HCT116 (cell line): ENCODE data around the gene FBXO34. TPM values are rescaled to one million over a fixed set of nuclear protein-coding genes. Genes with fewer than 3 reads are reported as not detected.

Experiments
- ATAC-seq: fragments of 200-7000 bp; cut with Tn5 transposase; 2 replicates; pipeline ENCODE4 v1.9.1; 2020; ENCODE audit warnings: mild to moderate bottlenecking, moderate library complexity
- BruUV-seq: library from RNA; stranded (reverse); fragments of 400-500 nt; replicated peaks from 2 replicates; lab custom pipeline; 2021; lab: Mats Ljungman, UMichigan
- CTCF ChIA-PET: fragments of 300-600 bp; sonication (Branson Sonifier 250); formaldehyde crosslinking; loops from one replicate; lab custom pipeline; 2021; ENCODE audit warnings: antibody characterized with exemption; lab: Charles Lee
- POLR2A ChIA-PET: fragments of 300-600, 350-600 bp; sonication (Branson Sonifier 250); formaldehyde crosslinking; loops from one replicate; lab custom pipeline; 2021; ENCODE audit warnings: antibody characterized with exemption; lab: Charles Lee
- RAD21 ChIA-PET, 2 experiments: fragments of 300-600 bp; sonication (Branson Sonifier 250); formaldehyde crosslinking; loops; one replicate each; lab custom pipeline; 2023; ENCODE audit warnings: low total read pairs in 2 of 2; ENCODE audit not compliant: uncharacterized antibody in 2 of 2, unreplicated experiment in 2 of 2, low non-redundant PET in 1 of 2; lab: Charles Lee
- DNase-seq: peaks from one replicate; pipeline ENCODE4 v3.0.0-alpha.2; 2010; ENCODE audit warnings: low read depth, low spot score
- H2AFZ ChIP-seq: fragments of 200-600 bp; shearing (Covaris generic), sonication (generic); 2 replicates; pipeline ENCODE4 v1.6.1; 2017; ENCODE audit warnings: low read depth, mixed run types, mixed read lengths, antibody characterized with exemption, low read length; ENCODE audit not compliant: poor library complexity, severe bottlenecking
- H3K27ac ChIP-seq: 2 replicates; pipeline ENCODE4 v1.5.1; 2012; ENCODE audit warnings: low read depth, low read length
- H3K27me3 ChIP-seq: fragments of 200-600 bp; sonication (generic); 2 replicates; pipeline ENCODE4 v1.6.1; 2016; ENCODE audit warnings: mixed run types, low read length, mixed read lengths; ENCODE audit not compliant: insufficient read depth
- H3K36me3 ChIP-seq, 2 experiments: fragments of 200-500 bp in 1 of 2; fragments of 200-600 bp in 1 of 2; sonication (Bioruptor generic) in 1 of 2; sonication (generic) in 1 of 2; 2 replicates each; pipeline versions ENCODE4 v1.5.1 to v1.6.1; 2014 to 2016; ENCODE audit warnings: low read length in 2 of 2, inconsistent platforms in 1 of 2, mixed read lengths in 1 of 2, mixed run types in 1 of 2; ENCODE audit not compliant: insufficient read depth in 2 of 2, control insufficient read depth in 1 of 2
- H3K4me1 ChIP-seq, 2 experiments: fragments of 200-600 bp in 1 of 2; sonication (generic) in 1 of 2; 2 replicates each; pipeline versions ENCODE4 v1.5.1 to v1.6.1; 2012 to 2017; ENCODE audit warnings: low read length in 2 of 2, inconsistent platforms in 1 of 2, mild to moderate bottlenecking in 1 of 2, mixed read lengths in 1 of 2, mixed run types in 1 of 2, moderate library complexity in 1 of 2; ENCODE audit not compliant: insufficient read depth in 2 of 2, control insufficient read depth in 1 of 2
- H3K4me2 ChIP-seq: fragments of 200-600 bp; sonication (generic); 2 replicates; pipeline ENCODE4 v1.6.1; 2017; ENCODE audit warnings: mixed run types, low read length, mixed read lengths
- H3K4me3 ChIP-seq, 2 experiments: fragments of 200-600 bp in 1 of 2; sonication (generic) in 1 of 2; replicated peaks in 1 of 2; 2 replicates each; pipeline ENCODE4 v1.5.1; 2011 to 2016; ENCODE audit warnings: low read length in 2 of 2, control low read depth in 1 of 2, low read depth in 1 of 2, mild to moderate bottlenecking in 1 of 2, mixed read lengths in 1 of 2, mixed run types in 1 of 2
- H3K79me2 ChIP-seq: fragments of 200-600 bp; sonication (generic); 2 replicates; pipeline ENCODE4 v1.6.1; 2017; ENCODE audit warnings: mild to moderate bottlenecking, mixed run types, low read length, moderate library complexity, mixed read lengths; ENCODE audit not compliant: insufficient read depth
- H3K9ac ChIP-seq: fragments of 200-600 bp; sonication (generic); 2 replicates; pipeline ENCODE4 v1.6.1; 2016; ENCODE audit warnings: low read length, mixed read lengths
- H3K9me2 ChIP-seq: fragments of 200-600 bp; sonication (generic), shearing (Covaris generic); 2 replicates; pipeline ENCODE4 v1.6.1; 2017; ENCODE audit warnings: mixed run types, mild to moderate bottlenecking, moderate library complexity; ENCODE audit not compliant: insufficient read depth
- H3K9me3 ChIP-seq, 2 experiments: fragments of 200-500 bp in 1 of 2; fragments of 200-600 bp in 1 of 2; sonication (Bioruptor generic) in 1 of 2; sonication (generic) in 1 of 2; 2 replicates each; pipeline ENCODE4 v1.6.1; 2014 to 2017; ENCODE audit warnings: low read length in 2 of 2, mixed read lengths in 2 of 2, inconsistent platforms in 1 of 2, low read depth in 1 of 2, mild to moderate bottlenecking in 1 of 2, mixed run types in 1 of 2, moderate library complexity in 1 of 2; ENCODE audit not compliant: control insufficient read depth in 1 of 2, insufficient read depth in 1 of 2
- H4K20me1 ChIP-seq: fragments of 200-600 bp; sonication (generic), shearing (Covaris generic); 2 replicates; pipeline ENCODE4 v1.6.1; 2017; ENCODE audit warnings: mixed run types, mild to moderate bottlenecking, moderate library complexity; ENCODE audit not compliant: insufficient read depth
- ATF3 ChIP-seq: IDR thresholded peaks from 2 replicates; pipeline ENCODE4 v1.6.1; 2012
- CBX3 ChIP-seq: IDR thresholded peaks from 2 replicates; pipeline ENCODE4 v1.6.1; 2012; ENCODE audit warnings: low read depth
- CEBPB ChIP-seq: IDR thresholded peaks from 2 replicates; pipeline ENCODE4 v1.6.1; 2012; ENCODE audit warnings: low read depth
- EGR1 ChIP-seq: IDR thresholded peaks from 2 replicates; pipeline ENCODE4 v1.6.1; 2012; ENCODE audit warnings: low read depth
- ELF1 ChIP-seq: IDR thresholded peaks from 2 replicates; pipeline ENCODE4 v1.6.1; 2012; ENCODE audit warnings: low read depth, borderline replicate concordance
- EZH2 ChIP-seq: fragments of 200-600 bp; sonication (generic); IDR thresholded peaks from 2 replicates; pipeline ENCODE4 v1.6.1; 2017; ENCODE audit warnings: antibody characterized with exemption, mixed run types
- EZH2phosphoT487 ChIP-seq: fragments of 200-600 bp; IDR thresholded peaks from 2 replicates; pipeline ENCODE4 v1.6.1; 2018; ENCODE audit warnings: antibody characterized with exemption, borderline replicate concordance
- FOSL1 ChIP-seq: IDR thresholded peaks from 2 replicates; pipeline ENCODE4 v1.6.1; 2012; ENCODE audit warnings: low read depth
- JUND ChIP-seq: IDR thresholded peaks from 2 replicates; pipeline ENCODE4 v1.6.1; 2012
- MAX ChIP-seq: IDR thresholded peaks from 2 replicates; pipeline ENCODE4 v1.6.1; 2012
- POLR2A ChIP-seq: IDR thresholded peaks from 2 replicates; pipeline ENCODE4 v1.7.0; 2011; ENCODE audit warnings: borderline replicate concordance; ENCODE audit not compliant: insufficient read depth, insufficient read length; ENCODE audit errors: extremely low read depth
- POLR2AphosphoS5 ChIP-seq: IDR thresholded peaks from 2 replicates; pipeline ENCODE4 v1.6.1; 2011; ENCODE audit warnings: mild to moderate bottlenecking, low read depth, low read length, moderate library complexity
- RAD21 ChIP-seq: IDR thresholded peaks from 2 replicates; pipeline ENCODE4 v1.6.1; 2012; ENCODE audit warnings: low read depth, mild to moderate bottlenecking
- REST ChIP-seq: IDR thresholded peaks from 2 replicates; pipeline ENCODE4 v1.6.1; 2012; ENCODE audit warnings: low read depth
- SIN3A ChIP-seq: IDR thresholded peaks from 2 replicates; pipeline ENCODE4 v1.6.1; 2012; ENCODE audit warnings: low read depth
- SP1 ChIP-seq: IDR thresholded peaks from 2 replicates; pipeline ENCODE4 v1.6.1; 2012; ENCODE audit warnings: low read depth
- SRF ChIP-seq: IDR thresholded peaks from 2 replicates; pipeline ENCODE4 v1.6.1; 2012; ENCODE audit warnings: low read depth
- TCF7L2 ChIP-seq: IDR thresholded peaks from 2 replicates; pipeline ENCODE4 v1.7.0; 2011; ENCODE audit warnings: borderline replicate concordance, inconsistent platforms; ENCODE audit not compliant: insufficient read depth, insufficient read length; ENCODE audit errors: extremely low read depth
- YY1 ChIP-seq: IDR thresholded peaks from 2 replicates; pipeline ENCODE4 v1.6.1; 2011; ENCODE audit warnings: low read length, low read depth, moderate library complexity, mild to moderate bottlenecking; ENCODE audit not compliant: insufficient replicate concordance; ENCODE audit errors: extremely low read depth
- ZBTB33 ChIP-seq: IDR thresholded peaks from 2 replicates; pipeline ENCODE4 v1.6.1; 2011; ENCODE audit warnings: mild to moderate bottlenecking, low read length, moderate library complexity; ENCODE audit not compliant: insufficient replicate concordance; ENCODE audit errors: extremely low read depth
- ZFX ChIP-seq: fragments of 450-650 bp; IDR thresholded peaks from 2 replicates; pipeline ENCODE4 v1.6.1; 2017
- ZNF274 ChIP-seq: fragments of 200-500 bp; sonication (Bioruptor generic); IDR thresholded peaks from 2 replicates; pipeline ENCODE4 v1.6.1; 2014; ENCODE audit warnings: mild to moderate bottlenecking, low read depth, low read length, inconsistent platforms
- intact Hi-C: fragments of 100-400 bp; cut with micrococcal nuclease; formaldehyde crosslinking; loops from 2 replicates; pipeline ENCODE4 v1.10.0; 2022
- total RNA-seq: library from RNA; stranded (reverse); gene quantifications from one replicate; pipeline ENCODE4 v1.2.1, GENCODE V29; 2021; ENCODE audit not compliant: unreplicated experiment

Gene FBXO34
- total RNA-seq, 1 experiment from 2014 or later, result 26.9 TPM

GRCh38 chr14:55398679-55399078 is 127.5 kb downstream of the FBXO34 start:
- Histone ChIP-seq H3K9me3 (no peaks in the 10 kb centered on the region), H3K27me3 (no peaks in the 10 kb centered on the region), H3K4me3 (no peak overlapping the region), H3K79me2 (peaks cover 29% of the 10 kb centered on the region), H3K36me3 (no peaks in the 10 kb centered on the region; a peak in 1 of 4 replicates), H3K4me1 (peaks cover 8 to 20% of the 10 kb centered on the region in 2 experiments; a peak in 3 of 4 replicates), H3K9ac (no peak overlapping the region), H3K4me2 (peak overlapping the region; percentile 38), H4K20me1 (no peaks in the 10 kb centered on the region; the same call in 1 of the 2 replicates), H2AFZ (no peak overlapping the region), H3K9me2 (no peaks in the 10 kb centered on the region), H3K27ac (no peak overlapping the region)
- no TSS peak for BruUV-seq
- DNase-seq, result peak; percentile 73
- intact Hi-C loops, result no loop called here
- POLR2A ChIA-PET, result no interaction called here
- CTCF ChIA-PET, result interaction anchor here (0.8 kb wide), 1 partner anchor 44 kb away, joined by 3 read pairs; no protein-coding TSS in a partner anchor
- RAD21 ChIA-PET, result no interaction called here
- ATAC-seq, result peak; percentile 95
- peak; percentile 89 for TF ChIP-seq JUND
- 0 out of 2 replicates have a peak, but pooled peaks have one; percentile 11 for TF ChIP-seq EGR1
- peak; percentile 26 for TF ChIP-seq TCF7L2
- no peak for TF ChIP-seq ELF1
- TF ChIP-seq CEBPB, result peak; percentile 42; the same call in 1 of the 2 replicates
- no peak for TF ChIP-seq EZH2
- TF ChIP-seq POLR2AphosphoS5, result peak; percentile 49; the same call in 1 of the 2 replicates
- peak; percentile 88 for TF ChIP-seq CBX3
- TF ChIP-seq MAX, result peak; percentile 68
- TF ChIP-seq YY1, result no peak
- no peak for TF ChIP-seq ZFX
- no peak for TF ChIP-seq POLR2A
- TF ChIP-seq EZH2phosphoT487, result no peak
- TF ChIP-seq ZNF274, result no peak
- TF ChIP-seq ZBTB33, result no peak
- peak; percentile 99 for TF ChIP-seq SRF
- peak; percentile 91 for TF ChIP-seq FOSL1
- 0 out of 2 replicates have a peak, but pooled peaks have one; percentile 32 for TF ChIP-seq ATF3
- TF ChIP-seq REST, result no peak
- TF ChIP-seq SP1, result peak; percentile 77
- TF ChIP-seq SIN3A, result no peak; the same call in 1 of the 2 replicates
- peak; percentile 16; the same call in 1 of the 2 replicates for TF ChIP-seq RAD21
